Endothelial cell of umbilical vein (primary cell): ENCODE data around the gene MS4A8. TPM values are rescaled to one million over a fixed set of nuclear protein-coding genes. Genes with fewer than 3 reads are reported as not detected.

Source experiments
- BruUV-seq: library from RNA; stranded (reverse); fragments of 400-500 nt; replicated peaks from 2 replicates; lab custom pipeline; 2021; lab: Mats Ljungman, UMichigan
- CTCF ChIA-PET: fragments of 300-600, 350-600 bp; sonication (Branson Sonifier 250); formaldehyde crosslinking; loops from one replicate; lab custom pipeline; 2021; ENCODE audit warnings: antibody characterized with exemption, inconsistent platforms; lab: Charles Lee
- POLR2A ChIA-PET: fragments of 300-600, 350-600 bp; sonication (Branson Sonifier 250); formaldehyde crosslinking; loops from one replicate; lab custom pipeline; 2021; ENCODE audit warnings: antibody characterized with exemption, inconsistent platforms; lab: Charles Lee
- DNase-seq: peaks from one replicate; pipeline ENCODE4 v3.0.0-alpha.2; 2011; ENCODE audit warnings: low read depth, low spot score
- FAIRE-seq: peaks from 2 replicates; lab custom pipeline; 2011; peaks lifted over from hg19 to GRCh38; lab: Jason Lieb, UNC
- H2AFZ ChIP-seq: 2 replicates; pipeline ENCODE4 v1.6.0; 2012; ENCODE audit warnings: low read depth, low read length, control low read depth, inconsistent platforms
- H3K27ac ChIP-seq: 2 replicates; pipeline ENCODE4 v1.5.1; 2011; ENCODE audit warnings: low read depth, mild to moderate bottlenecking, control low read depth, low read length, moderate library complexity; ENCODE audit not compliant: insufficient read depth
- H3K27me3 ChIP-seq, 2 experiments: 2 replicates each; pipeline versions ENCODE4 v1.6.0 to v1.6.1; 2011; ENCODE audit warnings: low read length in 2 of 2, mixed read lengths in 1 of 2; ENCODE audit not compliant: control insufficient read depth in 2 of 2, insufficient read depth in 2 of 2
- H3K36me3 ChIP-seq, 2 experiments: 2 replicates in 1 of 2; 3 replicates in 1 of 2; pipeline ENCODE4 v1.5.1; 2011; ENCODE audit warnings: low read length in 2 of 2, mild to moderate bottlenecking in 1 of 2, moderate library complexity in 1 of 2; ENCODE audit not compliant: control insufficient read depth in 2 of 2, insufficient read depth in 2 of 2; ENCODE audit errors: extremely low read depth in 1 of 2
- H3K4me1 ChIP-seq: 3 replicates; pipeline ENCODE4 v1.5.1; 2011; ENCODE audit warnings: mild to moderate bottlenecking, low read length; ENCODE audit not compliant: control insufficient read depth, insufficient read depth; ENCODE audit errors: extremely low read depth
- H3K4me2 ChIP-seq: 2 replicates; pipeline ENCODE4 v1.6.1; 2011; ENCODE audit warnings: low read length, control low read depth, mixed read lengths; ENCODE audit not compliant: insufficient read depth
- H3K4me3 ChIP-seq, 3 experiments: fragments of 200-600 bp in 1 of 3; sonication (generic), shearing (Covaris generic) in 1 of 3; replicated peaks in 1 of 3; 2 replicates each; pipeline ENCODE4 v1.5.1; 2011 to 2016; ENCODE audit warnings: control low read depth in 3 of 3, low read length in 3 of 3, mild to moderate bottlenecking in 2 of 3, inconsistent platforms in 1 of 3, low read depth in 1 of 3, moderate library complexity in 1 of 3; ENCODE audit not compliant: insufficient read depth in 1 of 3
- H3K79me2 ChIP-seq: 2 replicates; pipeline ENCODE4 v1.6.0; 2012; ENCODE audit warnings: low read length, inconsistent platforms; ENCODE audit not compliant: control insufficient read depth, insufficient read depth
- H3K9ac ChIP-seq: replicated peaks from 2 replicates; pipeline ENCODE3; 2011; ENCODE audit warnings: low read length, control low read depth; ENCODE audit not compliant: insufficient read depth; ENCODE audit errors: extremely low read depth
- H3K9me1 ChIP-seq: replicated peaks from 3 replicates; pipeline ENCODE4 v1.6.0; 2011; ENCODE audit warnings: mild to moderate bottlenecking, low read length; ENCODE audit not compliant: control insufficient read depth, insufficient read depth; ENCODE audit errors: extremely low read depth
- H3K9me3 ChIP-seq: replicated peaks from 2 replicates; pipeline ENCODE4 v1.5.1; 2012; ENCODE audit warnings: low read length, inconsistent platforms; ENCODE audit not compliant: control insufficient read depth, insufficient read depth
- H4K20me1 ChIP-seq: replicated peaks from 2 replicates; pipeline ENCODE3; 2011; ENCODE audit warnings: mild to moderate bottlenecking, low read length; ENCODE audit not compliant: control insufficient read depth, insufficient read depth; ENCODE audit errors: extremely low read depth
- CTCF ChIP-seq, 2 donors: IDR thresholded peaks; 1 replicate in 1 of 2; 2 replicates in 1 of 2; pipeline ENCODE4 v1.5.1; 2011; ENCODE audit warnings: low read length in 2 of 2, mild to moderate bottlenecking in 2 of 2, moderate library complexity in 2 of 2, control low read depth in 1 of 2, inconsistent platforms in 1 of 2, low read depth in 1 of 2; ENCODE audit not compliant: insufficient read depth in 1 of 2; ENCODE audit errors: extremely low read depth in 1 of 2
- EZH2 ChIP-seq: IDR thresholded peaks from 2 replicates; pipeline ENCODE4 v1.6.1; 2012; ENCODE audit warnings: borderline replicate concordance, low read depth, mild to moderate bottlenecking, moderate library complexity, low read length, inconsistent platforms; ENCODE audit not compliant: severe bottlenecking
- FOS ChIP-seq: IDR thresholded peaks from 2 replicates; pipeline ENCODE4 v1.6.1; 2011; ENCODE audit warnings: mild to moderate bottlenecking, low read length, moderate library complexity, borderline replicate concordance; ENCODE audit not compliant: insufficient read depth
- GATA2 ChIP-seq: IDR thresholded peaks from 2 replicates; pipeline ENCODE4 v1.7.0; 2011; ENCODE audit warnings: low read depth, mild to moderate bottlenecking, moderate library complexity, mixed read lengths, low read length; ENCODE audit not compliant: insufficient read length, insufficient read depth
- JUN ChIP-seq: IDR thresholded peaks from 2 replicates; pipeline ENCODE4 v1.6.1; 2011; ENCODE audit warnings: borderline replicate concordance, low read depth; ENCODE audit not compliant: insufficient read length, insufficient read depth
- MAX ChIP-seq: IDR thresholded peaks from 2 replicates; pipeline ENCODE4 v1.6.1; 2011; ENCODE audit not compliant: insufficient read depth, insufficient read length
- MYC ChIP-seq: IDR thresholded peaks from one replicate; pipeline ENCODE4 v1.6.1; 2011; ENCODE audit warnings: mild to moderate bottlenecking, low read depth, low read length
- POLR2A ChIP-seq: IDR thresholded peaks from 2 replicates; pipeline ENCODE4 v1.6.1; 2012; ENCODE audit warnings: low read depth, mild to moderate bottlenecking, control low read depth, low read length
- POLR2AphosphoS5 ChIP-seq: IDR thresholded peaks from 2 replicates; pipeline ENCODE4 v1.6.1; 2012; ENCODE audit warnings: low read depth, mild to moderate bottlenecking, control low read depth, low read length, moderate library complexity; ENCODE audit not compliant: insufficient read depth
- dilution Hi-C: fragments of 300-500 bp; cut with MboI; formaldehyde crosslinking; loops from one replicate; pipeline ENCODE4 v1.15.0; 2019; ENCODE audit warnings: low sequenced_read_pairs; ENCODE audit not compliant: extremely low pct_ligation_motif_present
- intact Hi-C: fragments of 100-400 bp; cut with micrococcal nuclease; formaldehyde crosslinking; loops from one replicate; pipeline ENCODE4 v1.10.0; 2022
- polyA plus RNA-seq, 4 experiments: library from polyadenylated mRNA; depleted of rRNA in 3 of 4; stranded (reverse) in 3 of 4; unstranded in 1 of 4; fragments of >200 nt; gene quantifications; 2 replicates each; pipeline versions ENCODE4 v1.2.1 to v1.2.3, GENCODE V29; 2011 to 2012; ENCODE audit warnings: missing spikeins in 1 of 4
- total RNA-seq: library from RNA; stranded (reverse); gene quantifications from 2 replicates; pipeline ENCODE4 v1.2.3, GENCODE V29; 2021

Gene MS4A8
- total and polyA plus RNA-seq, 2 donors (not counting 3 experiments of a cell fraction or from before 2014, with no cell fraction given), result not detected

GRCh38 chr11:60703374-60703773 is 4.0 kb downstream of the MS4A8 start:
- Histone ChIP-seq H3K27ac (no peak overlapping the region), H3K36me3 (no peaks in the 10 kb centered on the region), H3K27me3 (peaks cover 0 to 1% of the 10 kb centered on the region in 2 experiments), H3K9me3 (no peaks in the 10 kb centered on the region), H3K79me2 (no peaks in the 10 kb centered on the region), H3K4me2 (no peak overlapping the region), H2AFZ (no peak overlapping the region), H3K9me1 (no peaks in the 10 kb centered on the region), H4K20me1 (no peaks in the 10 kb centered on the region), H3K4me3 (no peak overlapping the region), H3K9ac (no peak overlapping the region), H3K4me1 (no peaks in the 10 kb centered on the region)
- dilution Hi-C loops (no loop called here), intact Hi-C loops (no loop called here)
- ChIA-PET CTCF (interaction anchor here (1.1 kb wide), 1 partner anchor 53 kb away, joined by 3 read pairs; the partner anchor contains the start of gene MS4A15), POLR2A (no interaction called here)
- DNase-seq, result no peak
- no peak for FAIRE-seq
- no peak for TF ChIP-seq CTCF (IDR thresholded peaks at IDR 0.05; ENCODE audit: extremely low read depth in 1 of 2, insufficient read depth in 1 of 2, low read depth in 1 of 2, low read length in 2 of 2)
- no peak for TF ChIP-seq GATA2
- no peak for TF ChIP-seq EZH2
- TF ChIP-seq JUN, result no peak
- TF ChIP-seq FOS, result no peak
- no peak for TF ChIP-seq POLR2A
- no peak for TF ChIP-seq POLR2AphosphoS5
- TF ChIP-seq MYC, result no peak
- TF ChIP-seq MAX, result no peak
- no TSS peak for BruUV-seq
